ENCODE results near the gene TMPRSS13. TPM values are rescaled to one million over a fixed set of nuclear protein-coding genes. Genes with fewer than 3 reads are reported as not detected.

Gene TMPRSS13
- polyA plus RNA-seq, 3 donors = 0.17 to 2.4 (median 0.37) TPM

DNA sequence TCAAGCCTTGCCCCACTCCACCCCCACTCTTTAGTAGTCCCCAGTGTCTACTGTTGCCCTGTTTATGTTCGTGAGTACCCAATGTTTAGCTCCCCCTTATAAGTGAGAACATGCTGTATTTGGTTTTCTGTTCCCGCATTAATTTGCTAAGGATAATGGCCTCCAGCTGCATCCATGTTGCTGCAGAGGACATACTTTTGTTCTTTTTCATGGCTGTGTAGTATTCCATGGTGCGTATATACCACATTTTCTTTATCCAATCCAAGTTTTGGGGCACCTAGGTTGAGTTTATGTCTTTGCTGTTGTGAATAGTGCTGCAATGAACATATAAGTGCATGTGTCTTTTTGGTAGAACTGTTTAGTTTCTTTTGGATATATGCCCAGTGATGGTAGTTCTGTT, 36.6 kb downstream of the TMPRSS13 start:
- H3K27me3 ChIP-seq (ENCODE audit: control insufficient read depth in 2 of 2, insufficient read depth in 2 of 2, low read length in 2 of 2) = no peaks in the 10 kb centered on the region
- no peak overlapping the region for H3K4me2 ChIP-seq (replicated peaks; ENCODE audit: extremely low read depth, low read length, poor library complexity, severe bottlenecking)
- no peak overlapping the region for H3K4me3 Mint-ChIP-seq
- WGBS (ENCODE audit: insufficient coverage) = 100% methylated on average over 1 of the region's 3 CpGs
- H3K4me1 ChIP-seq (ENCODE audit: control insufficient read depth in 1 of 2, insufficient read depth in 2 of 2, low read length in 2 of 2) = no peaks in the 10 kb centered on the region
- no peak overlapping the region for H3K9ac ChIP-seq (ENCODE audit: insufficient read depth, low read length, poor library complexity, severe bottlenecking)
- H3K27ac ChIP-seq (ENCODE audit: low read depth in 1 of 2, low read length in 2 of 2) = no peak overlapping the region
- H3K9me3 ChIP-seq (replicated peaks in 1 of 2; ENCODE audit: control insufficient read depth in 1 of 2, insufficient read depth in 1 of 2, low read length in 2 of 2) = no peaks in the 10 kb centered on the region
- H3K36me3 ChIP-seq (replicated peaks in 1 of 2; ENCODE audit: control insufficient read depth in 1 of 2, insufficient read depth in 2 of 2, low read length in 2 of 2) = no peaks in the 10 kb centered on the region
- H4K20me1 ChIP-seq (ENCODE audit: insufficient read depth, low read length) = no peaks in the 10 kb centered on the region
- no peak overlapping the region for H3K27ac Mint-ChIP-seq
- intact Hi-C loops (cut with micrococcal nuclease) = loop anchor here in 1 of 2 donors (5.0 kb wide), 1 partner anchor 40 kb away; no protein-coding TSS in a partner anchor
- no peak overlapping the region for H3K4me3 ChIP-seq (replicated peaks in 1 of 3; ENCODE audit: low read depth in 2 of 3, low read length in 3 of 3)
- no peaks in the 10 kb centered on the region for H3K4me1 Mint-ChIP-seq
- H3K79me2 ChIP-seq (ENCODE audit: insufficient read depth, low read length) = no peaks in the 10 kb centered on the region
- H2AFZ ChIP-seq (ENCODE audit: insufficient read depth, low read depth, low read length, poor library complexity, severe bottlenecking) = no peak overlapping the region
- no peak for DNase-seq
- H3K27me3 Mint-ChIP-seq (ENCODE audit: low read depth in 3 of 3) = peaks cover 0 to 6% (median 4%) of the 10 kb centered on the region in 3 donors
- TF ChIP-seq, protein P1, sequence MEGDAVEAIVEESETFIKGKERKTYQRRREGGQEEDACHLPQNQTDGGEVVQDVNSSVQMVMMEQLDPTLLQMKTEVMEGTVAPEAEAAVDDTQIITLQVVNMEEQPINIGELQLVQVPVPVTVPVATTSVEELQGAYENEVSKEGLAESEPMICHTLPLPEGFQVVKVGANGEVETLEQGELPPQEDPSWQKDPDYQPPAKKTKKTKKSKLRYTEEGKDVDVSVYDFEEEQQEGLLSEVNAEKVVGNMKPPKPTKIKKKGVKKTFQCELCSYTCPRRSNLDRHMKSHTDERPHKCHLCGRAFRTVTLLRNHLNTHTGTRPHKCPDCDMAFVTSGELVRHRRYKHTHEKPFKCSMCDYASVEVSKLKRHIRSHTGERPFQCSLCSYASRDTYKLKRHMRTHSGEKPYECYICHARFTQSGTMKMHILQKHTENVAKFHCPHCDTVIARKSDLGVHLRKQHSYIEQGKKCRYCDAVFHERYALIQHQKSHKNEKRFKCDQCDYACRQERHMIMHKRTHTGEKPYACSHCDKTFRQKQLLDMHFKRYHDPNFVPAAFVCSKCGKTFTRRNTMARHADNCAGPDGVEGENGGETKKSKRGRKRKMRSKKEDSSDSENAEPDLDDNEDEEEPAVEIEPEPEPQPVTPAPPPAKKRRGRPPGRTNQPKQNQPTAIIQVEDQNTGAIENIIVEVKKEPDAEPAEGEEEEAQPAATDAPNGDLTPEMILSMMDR (IDR thresholded peaks at IDR 0.05) = no peak
- no peaks in the 10 kb centered on the region for H3K36me3 Mint-ChIP-seq
- peaks cover 0 to 6% (median 0%) of the 10 kb centered on the region in 7 donors for H3K9me3 Mint-ChIP-seq

DNA sequence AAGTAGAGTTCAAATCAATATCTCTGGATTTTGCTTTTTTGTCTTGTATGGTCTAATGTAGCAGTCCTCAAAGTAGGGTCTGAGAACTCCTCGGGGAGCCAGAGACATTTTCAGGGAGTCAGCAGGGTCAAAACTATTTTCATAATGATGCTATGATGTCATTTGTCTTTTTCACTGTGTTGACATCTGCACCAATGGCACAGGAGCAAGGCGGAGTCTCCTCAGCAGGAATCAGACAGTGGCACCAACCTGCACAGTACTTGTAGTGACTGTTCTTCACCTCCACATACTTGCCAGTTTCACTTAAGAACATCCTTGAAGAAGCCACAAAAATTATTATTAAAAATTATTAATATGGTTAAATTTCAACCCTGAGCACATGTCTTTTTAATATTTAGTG, 37.8 kb downstream of the TMPRSS13 start:
- Histone ChIP-seq H3K36me3 (replicated peaks in 1 of 2; ENCODE audit: control insufficient read depth in 1 of 2, insufficient read depth in 2 of 2, low read length in 2 of 2) (no peaks in the 10 kb centered on the region), H3K9ac (ENCODE audit: insufficient read depth, low read length, poor library complexity, severe bottlenecking) (no peak overlapping the region), H2AFZ (ENCODE audit: insufficient read depth, low read depth, low read length, poor library complexity, severe bottlenecking) (no peak overlapping the region), H3K27ac (ENCODE audit: low read depth in 1 of 2, low read length in 2 of 2) (no peak overlapping the region), H3K9me3 (replicated peaks in 1 of 2; ENCODE audit: control insufficient read depth in 1 of 2, insufficient read depth in 1 of 2, low read length in 2 of 2) (no peaks in the 10 kb centered on the region), H3K4me1 (ENCODE audit: control insufficient read depth in 1 of 2, insufficient read depth in 2 of 2, low read length in 2 of 2) (no peaks in the 10 kb centered on the region), H3K4me3 (replicated peaks in 1 of 3; ENCODE audit: low read depth in 2 of 3, low read length in 3 of 3) (no peak overlapping the region), H3K4me2 (replicated peaks; ENCODE audit: extremely low read depth, low read length, poor library complexity, severe bottlenecking) (no peak overlapping the region), H4K20me1 (ENCODE audit: insufficient read depth, low read length) (no peaks in the 10 kb centered on the region), H3K79me2 (ENCODE audit: insufficient read depth, low read length) (no peaks in the 10 kb centered on the region), H3K27me3 (ENCODE audit: control insufficient read depth in 2 of 2, insufficient read depth in 2 of 2, low read length in 2 of 2) (no peaks in the 10 kb centered on the region)
- Mint-ChIP-seq H3K4me1 (no peaks in the 10 kb centered on the region), H3K9me3 (peaks cover 0 to 6% (median 0%) of the 10 kb centered on the region in 7 donors), H3K36me3 (no peaks in the 10 kb centered on the region), H3K27me3 (ENCODE audit: low read depth in 3 of 3) (peaks cover 0 to 6% (median 4%) of the 10 kb centered on the region in 3 donors), H3K27ac (peak overlapping the region in 1 of 7 donors; percentile 1), H3K4me3 (no peak overlapping the region)
- no peak for DNase-seq
- TF ChIP-seq, protein P1 (IDR thresholded peaks at IDR 0.05) = no peak
- 100% methylated on average over 1 of the region's 2 CpGs for WGBS (ENCODE audit: insufficient coverage)
- intact Hi-C loops (cut with micrococcal nuclease) = loop anchor here in 1 of 2 donors (5.0 kb wide), 1 partner anchor 39 kb away; no protein-coding TSS in a partner anchor
